Effector CD4-positive, alpha-beta T cell (primary cell): ENCODE data around the gene DNMBP.
"Not testable (repeated sequence)": the region's sequence is repeated elsewhere in the genome, so short reads cannot be mapped to it uniquely, and the experiment has no call there.

Experiments
- DNase-seq: peaks from one replicate; pipeline ENCODE4 v3.0.0-alpha.2; 2020

The DNMBP gene

DNA sequence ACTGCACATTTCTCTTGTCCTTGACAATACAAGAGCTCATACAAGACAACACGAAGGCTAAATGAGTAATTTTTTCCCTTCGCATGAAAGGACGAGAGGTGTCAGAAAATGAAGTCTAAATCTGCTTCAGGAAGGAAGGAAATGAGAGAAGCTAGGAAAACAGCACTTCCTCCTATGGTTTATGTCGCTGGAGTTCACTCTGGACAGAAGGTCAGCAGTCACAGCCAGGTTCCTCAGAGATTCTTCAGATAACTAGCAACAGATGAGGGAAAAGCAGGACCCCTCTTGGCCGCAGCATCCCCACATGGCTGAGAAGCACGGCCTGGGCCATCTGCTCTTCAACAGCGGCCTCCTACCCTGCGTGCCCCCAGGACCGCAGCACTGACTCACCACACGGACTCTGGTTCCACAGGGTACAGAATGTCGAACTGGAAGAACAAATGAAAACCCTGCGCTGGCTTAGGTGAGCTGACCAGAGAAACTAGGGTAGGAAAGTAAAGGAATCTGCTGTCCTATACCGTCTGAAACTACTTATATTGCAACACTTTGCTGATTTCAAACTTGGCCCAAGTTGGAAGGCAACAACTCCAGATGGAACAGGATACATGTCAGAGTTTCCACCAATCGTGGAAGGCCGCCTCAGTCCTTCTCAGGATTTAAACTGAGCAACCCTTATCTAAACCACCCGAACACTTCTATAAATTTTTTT, 26.3 kb downstream of the DNMBP start:
- DNase-seq = no peak

DNA sequence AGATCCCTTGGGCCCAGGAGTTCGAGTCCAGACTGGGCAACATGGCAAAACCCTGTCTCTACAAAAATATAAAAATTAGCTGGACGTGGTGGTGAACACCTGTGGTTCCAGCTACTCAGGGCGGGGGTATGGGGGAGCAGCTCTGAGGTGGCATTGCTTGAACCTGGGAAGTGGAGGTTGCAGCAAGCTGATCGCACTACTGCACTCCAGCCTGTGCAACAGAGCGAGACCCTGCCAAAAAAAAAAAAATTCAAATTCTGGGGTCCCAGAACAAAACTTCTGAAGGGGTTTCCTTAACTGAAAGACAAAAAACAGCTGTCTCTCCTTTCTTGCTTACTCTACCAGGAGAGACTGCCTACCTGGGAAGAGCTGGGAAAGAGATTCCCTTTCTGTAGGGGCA, 27.0 kb downstream of the DNMBP start:
- DNase-seq = no peak

DNA sequence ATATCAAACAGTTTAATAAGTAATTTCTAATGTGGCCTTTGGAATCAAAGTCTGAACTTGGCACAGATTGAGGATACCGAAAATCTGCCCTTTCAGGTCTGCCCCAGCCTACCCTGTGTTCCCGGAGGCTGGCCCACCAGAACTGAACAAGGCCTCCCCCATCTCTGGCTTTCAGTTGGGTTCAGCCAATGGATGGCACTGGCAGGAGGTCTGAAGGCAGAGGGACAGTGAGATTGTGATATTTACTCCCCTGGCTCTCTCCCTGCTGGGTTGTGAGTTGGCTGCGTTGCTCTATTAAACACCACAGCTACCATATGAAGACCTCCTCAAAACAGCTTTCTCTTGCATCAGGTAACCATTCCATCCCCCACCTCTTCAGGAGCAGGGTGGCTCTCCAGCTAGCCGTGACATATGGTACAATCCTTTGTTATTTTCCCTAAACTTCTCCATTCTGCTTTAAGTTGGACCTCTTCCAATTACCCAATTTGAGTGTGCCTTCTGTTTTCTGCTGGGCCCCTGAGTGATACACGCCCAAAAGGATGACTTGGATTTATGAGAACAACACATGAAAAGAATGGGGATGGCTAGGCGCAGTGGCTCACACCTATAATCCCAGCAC, 28.1 kb downstream of the DNMBP start:
- no peak for DNase-seq

DNA sequence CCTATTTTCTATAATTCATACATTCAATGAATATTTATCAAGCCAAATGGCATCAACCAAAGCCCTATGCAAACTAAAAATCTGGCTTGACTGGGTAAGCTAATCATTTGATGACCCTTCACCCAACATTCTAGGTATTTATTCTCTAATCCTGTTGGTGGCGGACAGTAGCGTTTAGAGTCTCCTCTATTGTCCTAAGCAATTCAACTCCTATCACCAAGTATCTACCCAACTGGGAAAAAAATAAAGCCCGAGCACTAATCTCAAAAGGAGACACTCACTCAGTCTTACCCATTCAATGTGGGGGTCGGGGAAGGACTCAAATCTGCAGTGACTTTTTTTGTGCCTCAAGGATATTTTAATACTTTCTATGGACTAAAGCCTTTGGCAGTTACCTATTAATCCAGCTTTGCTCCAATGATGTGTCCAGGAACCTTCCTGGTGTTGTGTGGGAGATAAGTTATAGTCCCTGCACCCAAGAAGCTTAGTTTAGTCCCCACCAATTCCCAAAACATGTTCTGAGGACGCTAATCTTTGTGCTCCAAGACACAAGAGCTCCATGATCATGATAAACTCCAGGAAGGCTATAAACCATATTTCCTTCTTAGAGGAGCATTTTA, 30.6 kb downstream of the DNMBP start:
- DNase-seq = no peak

DNA sequence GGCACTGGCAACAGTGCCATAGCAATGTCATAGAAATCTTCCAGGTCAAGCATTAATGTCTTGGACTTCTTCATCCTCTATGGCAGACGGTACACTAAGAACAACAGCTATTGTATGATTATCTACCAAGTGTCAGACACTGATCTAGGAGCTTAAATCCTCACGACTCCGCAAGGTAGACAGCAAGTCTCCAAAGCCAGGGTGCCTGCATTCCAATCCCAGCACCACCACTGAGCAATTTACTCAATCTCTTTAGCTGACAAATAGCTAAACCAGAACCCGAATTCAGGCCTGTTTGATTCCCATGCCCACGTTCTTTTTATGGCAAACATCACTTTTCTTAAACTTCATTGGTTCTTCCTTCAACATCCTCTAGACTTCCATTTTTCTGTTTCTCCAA, 31.8 kb downstream of the DNMBP start:
- no peak for DNase-seq

DNA sequence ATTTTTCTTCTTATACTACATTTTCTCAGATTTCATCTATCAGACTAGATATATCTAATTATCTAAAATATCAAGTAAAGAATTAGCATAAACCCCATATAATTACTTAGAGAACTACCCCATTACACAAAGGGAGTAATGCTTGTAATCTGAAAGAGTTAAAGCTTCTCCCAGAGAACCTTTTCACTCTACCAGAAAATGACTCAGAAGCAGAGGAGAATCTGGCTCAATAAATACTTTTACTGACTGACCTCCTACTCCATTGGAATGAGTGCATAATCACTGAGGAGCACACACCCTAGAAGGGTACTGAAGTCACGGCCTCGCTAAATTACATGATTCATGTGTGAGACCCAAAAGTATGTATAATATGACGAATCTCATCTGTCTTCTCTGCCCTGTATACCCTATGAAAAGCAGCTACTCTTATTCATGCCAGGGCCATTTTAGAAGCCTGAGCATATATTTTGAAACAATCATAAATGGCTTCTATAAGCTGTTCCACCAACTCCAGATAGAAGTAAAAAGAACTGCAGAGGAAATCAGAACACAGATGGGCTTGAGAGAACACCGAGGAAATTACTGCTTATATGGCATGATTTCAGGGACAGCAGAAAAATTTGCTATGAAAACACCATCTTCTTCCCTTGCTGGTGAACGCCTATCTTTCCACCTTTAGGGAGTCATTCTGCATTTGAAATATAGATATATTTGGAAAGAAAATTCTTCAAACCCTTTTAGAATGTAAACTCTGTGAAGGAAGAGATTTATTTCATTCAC, 32.7 kb downstream of the DNMBP start:
- DNase-seq = no peak

DNA sequence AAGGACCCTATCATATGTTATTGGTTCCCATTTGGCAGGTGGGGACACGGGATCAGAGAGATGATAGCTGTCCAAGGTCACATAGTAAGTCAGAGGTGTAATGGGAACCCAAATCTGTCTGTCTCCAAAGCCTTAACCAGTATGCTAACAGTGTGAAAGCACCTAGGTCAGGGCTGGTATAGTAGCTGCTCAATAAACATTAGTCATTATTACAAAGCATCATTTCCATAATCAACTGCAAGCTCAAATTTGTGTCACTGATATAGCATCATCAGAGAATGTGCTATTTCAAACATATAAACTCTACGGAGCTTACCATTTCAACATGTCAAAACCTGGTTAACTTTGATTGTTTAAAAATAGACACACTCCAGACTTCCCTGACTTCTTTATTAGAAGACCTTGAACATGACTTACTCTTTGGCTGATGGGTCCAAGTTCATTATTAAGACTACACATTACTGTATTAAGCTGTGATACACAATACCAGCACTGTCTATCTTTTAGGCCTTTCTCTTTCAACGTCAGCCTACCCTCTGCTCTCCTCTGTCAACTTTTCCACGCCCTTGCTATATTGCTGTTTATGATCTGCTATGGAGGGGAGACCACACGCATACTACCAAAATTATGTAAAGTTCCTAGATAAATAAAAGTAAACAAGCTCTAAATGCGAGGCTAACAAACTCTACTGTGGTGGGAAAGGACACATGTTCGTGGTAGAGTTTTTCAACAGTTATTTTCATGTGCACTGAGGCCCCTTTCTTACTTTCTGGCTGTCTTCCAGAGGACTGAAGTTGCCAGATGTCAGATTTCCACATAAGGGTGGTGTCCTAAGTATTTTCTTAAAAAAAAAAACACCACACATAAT, 33.6 kb downstream of the DNMBP start:
- DNase-seq = no peak

DNA sequence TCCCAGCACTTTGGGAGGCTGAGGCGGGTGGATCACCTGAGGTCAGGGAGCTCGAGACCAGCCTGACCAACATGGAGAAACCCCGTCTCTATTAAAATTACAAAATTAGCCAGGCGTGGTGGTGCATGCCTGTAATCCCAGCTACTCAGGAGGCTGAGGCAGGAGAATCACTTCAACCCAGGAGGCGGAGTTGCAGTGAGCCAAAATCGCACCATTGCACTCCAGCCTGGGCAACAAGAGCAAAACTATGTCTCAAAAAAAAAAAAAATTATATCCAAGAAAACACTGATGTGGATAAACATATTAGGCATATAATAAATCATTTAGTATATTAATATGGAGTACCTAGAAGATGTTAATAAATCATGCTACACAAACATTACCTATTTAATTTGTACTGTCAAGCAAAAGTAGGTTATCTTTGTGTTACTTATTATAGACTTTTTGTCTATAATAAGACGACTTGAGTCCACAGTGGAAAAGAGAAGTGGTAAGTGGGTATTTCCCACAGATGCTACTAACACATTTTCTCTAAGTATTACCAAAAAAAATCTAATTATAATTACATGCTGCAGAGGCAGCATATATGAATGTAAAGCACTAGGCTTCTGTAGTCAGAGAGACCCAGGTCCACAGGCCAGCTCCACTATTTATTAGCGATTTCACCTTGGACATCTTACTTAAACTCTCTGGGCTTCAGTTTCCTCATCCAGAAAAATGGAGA, 34.5 kb downstream of the DNMBP start:
- no peak for DNase-seq

DNA sequence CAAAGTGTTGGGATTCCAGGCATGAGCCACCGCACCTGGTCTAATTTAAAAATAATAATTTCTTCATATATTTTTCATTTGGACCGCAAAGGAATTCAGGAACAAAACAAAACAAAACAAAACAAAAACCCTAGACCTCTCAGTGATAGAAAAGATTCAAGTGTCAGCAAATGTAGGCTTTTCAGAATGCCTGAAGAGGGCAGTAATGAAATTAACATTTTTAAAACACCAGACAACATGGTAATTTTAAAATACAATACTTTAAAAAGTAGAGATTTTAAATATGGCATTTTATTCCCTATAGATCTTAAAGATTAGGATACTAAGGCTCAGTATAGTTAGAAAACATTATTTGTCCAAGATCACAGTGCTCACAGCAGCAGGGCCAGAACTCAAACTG, 36.6 kb downstream of the DNMBP start:
- DNase-seq = no peak

DNA sequence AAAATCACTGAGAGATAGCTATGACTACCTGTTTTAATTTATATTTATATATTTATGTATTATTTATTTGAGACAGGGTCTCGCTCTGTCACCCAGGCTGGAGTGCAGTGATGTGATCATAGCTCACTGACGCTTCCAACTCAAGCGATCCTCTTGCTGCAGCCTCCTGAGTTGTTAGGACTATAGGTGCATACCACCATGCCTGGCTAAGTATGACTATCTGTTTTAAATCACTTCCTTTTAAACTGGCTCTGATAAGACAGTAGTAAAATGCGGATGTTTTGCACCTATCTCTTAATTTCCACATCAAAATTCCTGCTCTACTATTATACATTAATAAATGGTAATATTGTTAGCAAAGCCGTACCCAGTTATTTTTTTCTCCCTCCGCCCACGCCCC, 41.8 kb downstream of the DNMBP start:
- DNase-seq = no peak

DNA sequence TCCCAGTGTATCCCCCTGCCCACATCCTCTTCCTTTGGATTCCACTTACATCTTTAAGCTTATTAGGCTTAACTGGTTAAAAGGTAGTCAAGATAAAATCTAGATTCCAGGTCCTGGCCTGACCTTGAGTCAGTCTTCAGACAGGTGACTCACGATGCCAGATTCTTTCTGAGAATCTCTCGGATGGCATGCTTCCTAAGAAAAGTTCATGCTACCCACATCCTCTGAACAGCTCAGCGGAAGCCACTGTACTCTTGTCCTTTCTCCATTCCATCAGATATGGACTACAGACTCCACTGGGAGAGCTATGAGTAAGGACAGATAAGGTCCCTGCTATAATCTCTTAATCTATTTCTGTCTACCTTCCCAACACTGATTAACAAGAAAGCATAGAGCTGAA, 43.4 kb downstream of the DNMBP start:
- DNase-seq = no peak

DNA sequence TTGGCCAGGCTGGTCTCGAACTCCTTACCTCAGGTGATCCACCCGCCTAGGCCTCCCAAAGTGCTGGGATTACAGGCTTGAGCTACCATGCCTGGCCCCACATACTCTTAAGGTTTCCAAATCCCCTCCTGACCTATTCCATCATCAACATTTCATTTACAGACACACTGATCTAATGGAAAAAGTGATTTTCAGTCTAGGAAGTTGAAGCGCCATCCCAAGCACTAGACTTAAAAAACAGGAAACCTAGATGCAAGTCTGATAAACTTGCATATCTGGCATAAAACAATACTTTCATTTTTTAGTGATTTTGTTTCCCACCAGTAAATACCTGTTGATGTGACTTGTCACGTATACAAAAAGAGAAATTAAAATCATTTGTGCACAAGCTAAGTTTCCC, 44.0 kb downstream of the DNMBP start:
- DNase-seq = no peak

DNA sequence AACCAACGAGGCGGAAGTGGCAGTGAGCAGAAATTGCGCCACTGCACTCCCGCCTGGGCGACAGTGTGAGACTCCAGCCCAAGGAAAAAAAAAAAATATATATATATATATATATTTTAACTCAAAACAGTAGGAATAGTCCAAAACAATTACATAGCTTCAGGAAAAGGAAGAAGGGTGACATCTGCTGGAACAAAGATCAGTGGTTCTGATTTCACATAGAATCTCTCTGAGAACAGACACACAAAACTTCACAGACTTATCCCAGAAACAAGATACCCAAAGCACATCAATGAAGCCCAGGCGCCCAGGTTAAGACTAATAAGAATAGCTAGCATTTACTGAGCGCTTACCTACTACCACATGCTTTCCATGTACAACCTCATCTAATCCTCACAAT, 45.0 kb downstream of the DNMBP start:
- DNase-seq = no peak

DNA sequence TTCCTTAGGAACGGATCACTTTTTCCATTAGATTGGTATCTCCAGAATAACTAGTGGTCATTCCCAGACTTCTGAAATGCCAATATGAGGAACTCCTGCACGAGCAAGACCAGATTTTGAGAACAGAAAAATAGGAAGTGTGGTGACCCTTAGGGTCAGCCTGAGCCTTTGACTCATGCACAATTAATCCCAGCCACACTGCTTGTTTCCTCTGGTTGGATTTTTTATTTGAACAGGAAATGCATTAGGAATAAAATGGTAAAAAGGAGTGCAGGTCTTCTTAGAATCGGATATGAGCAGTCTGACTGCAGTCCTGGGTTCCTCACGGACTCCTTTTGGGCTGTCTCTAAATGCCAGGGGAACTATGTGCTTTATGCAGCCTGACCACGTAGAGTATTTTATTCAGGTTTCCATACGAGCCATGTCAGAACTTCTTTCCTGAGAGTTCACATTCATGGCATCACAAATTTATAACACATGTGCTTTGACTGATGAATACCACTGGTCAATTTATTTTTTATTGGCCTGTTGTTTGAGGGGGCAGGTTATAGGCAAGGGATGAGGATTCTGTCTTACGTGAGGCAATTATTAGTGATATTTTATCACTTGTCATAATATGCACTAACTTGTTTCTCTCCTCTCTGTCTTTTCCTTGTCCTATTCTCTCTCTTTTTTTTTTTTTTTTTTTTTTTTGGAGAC, 46.1 kb downstream of the DNMBP start:
- not testable (repeated sequence) for DNase-seq

DNA sequence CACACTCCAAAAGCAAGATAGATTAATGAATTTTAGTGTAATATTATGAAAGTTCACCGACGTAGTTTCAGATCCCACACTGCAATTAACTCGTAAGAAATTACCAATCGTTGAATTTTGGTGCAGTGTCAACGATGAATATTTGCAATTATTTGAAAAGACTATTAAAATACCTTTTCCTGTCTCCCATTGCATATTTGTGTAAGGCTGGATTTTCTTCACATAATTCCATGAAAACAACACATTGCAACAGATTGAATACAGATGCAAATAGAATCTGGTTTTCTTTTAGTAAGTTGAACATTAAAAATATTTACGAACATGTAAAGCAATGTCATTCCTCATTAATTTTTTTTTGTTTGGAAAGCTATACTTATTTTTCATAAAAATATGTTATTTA, 50.9 kb downstream of the DNMBP start:
- DNase-seq = no peak

DNA sequence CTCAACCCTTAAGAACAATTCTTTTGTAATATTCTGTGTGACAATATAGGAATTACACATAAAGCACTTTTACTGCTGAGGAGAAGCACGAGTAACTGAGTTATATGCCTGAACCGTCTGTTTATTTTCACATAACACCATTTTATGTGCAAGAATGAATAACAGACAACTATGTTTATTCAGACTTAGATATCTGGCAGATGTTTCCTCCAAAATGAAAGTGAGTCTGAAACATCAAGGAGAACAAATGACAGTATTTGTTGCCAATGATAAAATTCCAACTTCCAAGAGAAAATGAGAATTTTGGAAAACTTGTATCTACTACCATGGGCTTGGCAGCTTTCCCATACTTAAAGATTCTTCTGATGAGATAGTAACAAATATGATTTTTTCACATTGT, 51.4 kb downstream of the DNMBP start:
- no peak for DNase-seq

DNA sequence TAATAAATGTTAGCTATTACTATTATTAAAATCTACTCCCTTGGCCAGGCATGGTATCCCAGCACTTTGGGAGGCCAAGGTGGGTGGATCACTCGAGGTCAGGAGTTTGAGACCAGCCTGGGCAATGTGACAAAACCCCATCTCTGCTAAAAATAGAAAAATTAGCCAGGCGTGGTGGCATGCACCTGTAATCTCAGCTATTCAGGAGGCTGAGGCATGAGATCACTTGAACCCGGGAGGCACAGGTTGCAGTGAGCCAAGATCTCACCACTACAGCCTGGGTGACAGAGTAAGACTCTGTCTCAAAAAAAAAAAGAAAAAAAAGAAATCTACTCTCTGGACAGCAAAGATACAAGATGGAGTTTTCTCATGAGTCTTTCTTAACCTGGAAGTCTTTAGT, 56.2 kb downstream of the DNMBP start:
- not testable (repeated sequence) for DNase-seq

DNA sequence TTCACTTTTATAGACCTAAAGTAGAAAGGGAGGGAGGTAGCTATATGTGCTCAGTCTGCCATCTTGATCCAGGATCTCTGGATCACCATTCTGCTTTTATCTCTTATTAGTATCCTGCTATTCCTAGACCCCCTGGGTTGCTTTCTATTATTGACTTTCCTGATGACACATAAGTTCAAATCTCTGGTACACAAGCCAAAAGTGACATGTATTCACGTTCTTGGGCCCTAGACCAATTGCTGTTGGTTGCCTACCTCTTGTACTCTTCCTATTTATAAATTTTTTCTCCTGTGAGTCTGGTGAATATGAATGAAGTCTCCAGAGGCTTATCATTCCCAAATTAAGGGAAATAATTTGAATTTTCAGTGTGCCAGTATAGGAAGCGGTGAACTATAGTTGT, 56.9 kb downstream of the DNMBP start:
- DNase-seq = no peak

DNA sequence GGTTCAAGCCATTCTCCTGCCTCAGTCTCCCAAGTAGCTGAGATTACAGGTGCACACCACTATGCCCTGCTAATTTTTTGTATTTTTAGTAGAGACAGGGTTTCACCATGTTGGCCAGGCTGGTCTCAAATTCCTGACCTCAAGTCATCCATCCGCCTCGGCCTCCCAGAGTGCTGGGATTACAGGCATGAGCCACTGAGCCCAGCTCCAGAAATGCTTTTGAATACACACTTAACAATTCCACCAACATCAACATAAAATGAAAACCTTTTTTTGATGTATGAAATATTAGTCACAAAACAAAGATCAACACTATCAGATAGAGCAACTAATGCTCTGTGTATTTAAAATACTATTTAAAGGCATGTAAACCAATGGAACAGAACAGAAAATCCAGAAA, 63.7 kb downstream of the DNMBP start:
- not testable (repeated sequence) for DNase-seq

DNA sequence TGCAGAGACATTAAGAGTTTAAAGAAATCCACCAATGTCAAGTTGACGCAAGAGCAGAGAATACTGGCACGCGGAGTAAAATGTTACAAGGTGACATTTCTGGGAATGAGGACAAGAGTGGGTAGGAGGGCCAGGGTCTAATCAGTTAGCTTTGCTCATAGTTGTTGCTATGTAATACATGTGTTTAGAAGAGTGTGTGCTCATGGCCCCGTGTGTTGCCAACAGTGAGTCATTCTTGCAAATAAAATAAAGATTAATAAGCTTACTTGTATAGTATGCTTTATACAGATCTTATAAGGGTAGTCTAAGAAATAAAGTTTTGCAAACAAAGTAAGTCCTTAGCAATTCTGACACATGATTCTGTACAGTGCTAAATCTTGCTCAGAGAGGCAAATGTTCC, 64.5 kb downstream of the DNMBP start:
- DNase-seq = no peak

DNA sequence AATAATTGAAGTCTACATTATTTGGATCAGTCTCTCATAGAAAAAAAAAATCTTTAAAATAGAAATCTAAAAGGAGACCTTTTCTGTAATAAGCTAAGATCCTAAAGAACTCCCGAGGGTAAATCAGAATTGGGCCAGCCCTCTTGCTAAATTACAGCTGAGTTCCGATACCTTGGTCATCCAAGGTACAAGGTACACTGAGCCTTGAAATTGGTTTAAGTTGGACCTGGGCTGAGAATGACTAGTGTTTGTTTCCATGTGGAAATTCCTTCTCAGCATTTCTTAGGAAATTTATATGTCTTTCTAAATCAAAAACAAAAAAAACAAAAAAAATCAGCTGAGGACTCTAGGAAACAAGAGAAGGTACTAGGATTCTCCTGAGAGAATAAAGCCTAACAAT, 64.9 kb downstream of the DNMBP start:
- no peak for DNase-seq
